K562 (cell line): ENCODE results near the gene FHIT. TPM values are rescaled to one million over a fixed set of nuclear protein-coding genes. Genes with fewer than 3 reads are reported as not detected.

ENCODE experiments used
- ATAC-seq: fragments of 200-7000 bp; cut with Tn5 transposase; 3 replicates; pipeline ENCODE4 v1.9.1; 2020; ENCODE audit warnings: moderate library complexity
- BruUV-seq: library from RNA; stranded (reverse); fragments of 400-500 nt; replicated peaks from 2 replicates; lab custom pipeline; 2021; lab: Mats Ljungman, UMichigan
- CTCF ChIA-PET: fragments of 300-600 bp; formaldehyde crosslinking; extraction: SDS; loops from one replicate; lab custom pipeline; 2021; ENCODE audit warnings: low intra/inter-chr PET ratio; lab: Yijun Ruan, JAX
- POLR2A ChIA-PET: fragments of 300-600, 350-650 bp; sonication (Branson Sonifier 250); formaldehyde crosslinking; extraction: SDS; loops from one replicate; lab custom pipeline; 2021; ENCODE audit warnings: antibody characterized with exemption, inconsistent platforms; lab: Yijun Ruan, JAX
- DNase-seq, 4 experiments: peaks; one replicate each; pipeline versions ENCODE4 v3.0.0 to v3.0.0-alpha.2; 2011 to 2018; ENCODE audit warnings: low spot score in 3 of 4, mixed read lengths in 3 of 4; ENCODE audit errors: extremely low read depth in 1 of 4
- FAIRE-seq: peaks from 2 replicates; lab custom pipeline; 2011; peaks lifted over from hg19 to GRCh38; lab: Jason Lieb, UNC
- H2AFZ ChIP-seq: 2 replicates; pipeline ENCODE4 v1.6.0; 2011; ENCODE audit warnings: low read depth, low read length, control low read depth, inconsistent platforms
- H3K27ac ChIP-seq: fragments of 200-600 bp; 3 replicates; pipeline ENCODE4 v1.8.0; 2011; ENCODE audit warnings: low read depth, mild to moderate bottlenecking, control low read depth, inconsistent platforms, low read length, moderate library complexity, mixed read lengths; ENCODE audit errors: extremely low read depth
- H3K27me3 ChIP-seq, 2 experiments: fragments of 300-600 bp in 1 of 2; 2 replicates in 1 of 2; 3 replicates in 1 of 2; pipeline versions ENCODE4 v1.6.0 to v1.8.0; 2011; ENCODE audit warnings: inconsistent platforms in 2 of 2, low read length in 2 of 2, mild to moderate bottlenecking in 1 of 2, mixed read lengths in 1 of 2, moderate library complexity in 1 of 2; ENCODE audit not compliant: control insufficient read depth in 2 of 2, insufficient read depth in 2 of 2
- H3K36me3 ChIP-seq: fragments of 300-600 bp; 3 replicates; pipeline ENCODE4 v1.8.0; 2011; ENCODE audit warnings: mild to moderate bottlenecking, low read length, inconsistent platforms; ENCODE audit not compliant: control insufficient read depth, insufficient read depth
- H3K4me1 ChIP-seq, 2 experiments: fragments of 200-600 bp in 1 of 2; replicated peaks in 1 of 2; 2 replicates in 1 of 2; 3 replicates in 1 of 2; pipeline versions ENCODE4 v1.5.1 to v1.8.0; 2011; ENCODE audit warnings: inconsistent platforms in 2 of 2, low read length in 2 of 2, mild to moderate bottlenecking in 1 of 2, mixed read lengths in 1 of 2, moderate library complexity in 1 of 2; ENCODE audit not compliant: control insufficient read depth in 2 of 2, insufficient read depth in 2 of 2
- H3K4me2 ChIP-seq: 2 replicates; pipeline ENCODE4 v1.6.1; 2011; ENCODE audit warnings: low read length, control low read depth, inconsistent platforms, mixed read lengths; ENCODE audit not compliant: insufficient read depth
- H3K4me3 ChIP-seq: fragments of 200-600 bp; sonication (generic), shearing (Covaris generic); 2 replicates; pipeline ENCODE4 v1.5.1; 2016; ENCODE audit warnings: control low read depth, inconsistent platforms
- H3K79me2 ChIP-seq: fragments of 200-600 bp; 3 replicates; pipeline ENCODE4 v1.8.0; 2011; ENCODE audit warnings: low read length, inconsistent platforms; ENCODE audit not compliant: control insufficient read depth, insufficient read depth
- H3K9ac ChIP-seq, 2 experiments: 2 replicates each; pipeline versions ENCODE4 v1.6.0 to v1.6.1; 2011; ENCODE audit warnings: low read depth in 2 of 2, low read length in 2 of 2, control low read depth in 1 of 2, inconsistent platforms in 1 of 2, mild to moderate bottlenecking in 1 of 2, mixed read lengths in 1 of 2; ENCODE audit not compliant: insufficient read depth in 1 of 2
- H3K9me1 ChIP-seq: one replicate; pipeline ENCODE4 v1.6.0; 2011; ENCODE audit warnings: inconsistent platforms, mild to moderate bottlenecking, low read length, moderate library complexity; ENCODE audit not compliant: control insufficient read depth, insufficient read depth
- H3K9me3 ChIP-seq: replicated peaks from 2 replicates; pipeline ENCODE4 v1.5.1; 2011; ENCODE audit warnings: low read depth, low read length, inconsistent platforms; ENCODE audit not compliant: control insufficient read depth, insufficient read depth
- H4K20me1 ChIP-seq: replicated peaks from 2 replicates; pipeline ENCODE4 v1.6.1; 2011; ENCODE audit warnings: low read length, inconsistent platforms, mixed read lengths; ENCODE audit not compliant: control insufficient read depth, insufficient read depth
- ATF1 ChIP-seq, 2 experiments: fragments of 450-650 bp in 1 of 2; IDR thresholded peaks; 2 replicates each; pipeline ENCODE4 v1.6.1; 2016; ENCODE audit warnings: missing compliant biosample characterization in 1 of 2, missing genetic modification characterization in 1 of 2
- DACH1 ChIP-seq: fragments of 450-650 bp; IDR thresholded peaks from 2 replicates; pipeline ENCODE4 v1.6.1; 2018; ENCODE audit not compliant: partially characterized antibody
- GABPA ChIP-seq: fragments of 200-800 bp; sonication (Bioruptor generic); conservative IDR thresholded peaks from 2 replicates; pipeline ENCODE4 v1.6.1; 2016; ENCODE audit warnings: low read depth, missing genetic modification characterization, missing compliant biosample characterization
- RBM15 ChIP-seq: fragments of 200-400 bp; formaldehyde crosslinking; IDR thresholded peaks from 2 replicates; pipeline ENCODE4 v1.6.1; 2018; ENCODE audit warnings: mild to moderate bottlenecking, low read length, moderate library complexity; ENCODE audit not compliant: insufficient read depth
- SIX5 ChIP-seq, 2 experiments: IDR thresholded peaks; 2 replicates each; pipeline ENCODE4 v1.6.1; 2011; ENCODE audit warnings: low read length in 2 of 2, borderline replicate concordance in 1 of 2, low read depth in 1 of 2, mild to moderate bottlenecking in 1 of 2, moderate library complexity in 1 of 2; ENCODE audit not compliant: insufficient read depth in 1 of 2
- WGBS: fragments of 100-300 bp; shearing (Covaris generic); methylation state at CpG from one replicate; pipeline ENCODE4 v1.1.6; 2016; ENCODE audit warnings: low coverage, mixed read lengths; ENCODE audit not compliant: insufficient coverage; ENCODE audit errors: missing lambda C conversion rate; 5-methylcytosine and 5-hydroxymethylcytosine counted together
- in situ Hi-C: fragments of 300-500 bp; cut with MboI; formaldehyde crosslinking; loops from 4 replicates; pipeline ENCODE4 v1.15.0; 2018; ENCODE audit warnings: inconsistent platforms, mixed read lengths
- intact Hi-C: fragments of 100-400 bp; cut with micrococcal nuclease; formaldehyde crosslinking; loops from 2 replicates; pipeline ENCODE4 v1.14.2; 2022
- polyA plus RNA-seq, 8 experiments: library from polyadenylated mRNA; depleted of rRNA in 4 of 8; stranded (reverse) in 5 of 8; unstranded in 3 of 8; fragments of >200 nt; fragmentation: Nextera tagmentation in 2 of 8; fragmentation: Illumina TruSeq in 1 of 8; extraction: Ambion mirVana in 2 of 8; extraction: Trizol in 1 of 8; gene quantifications; 2 replicates each; pipeline versions ENCODE4 v1.2.1 to v1.2.3, GENCODE V29; 2011 to 2014; ENCODE audit warnings: inconsistent platforms in 1 of 8, missing spikeins in 1 of 8
- total RNA-seq, 7 experiments: library from RNA; depleted of rRNA in 6 of 7; stranded (reverse); fragments of >200 nt in 6 of 7; fragmentation: Illumina TruSeq in 2 of 7; extraction: Trizol in 2 of 7; gene quantifications; 2 replicates each; pipeline versions ENCODE4 v1.2.1 to v1.2.3, GENCODE V29; 2011 to 2021; ENCODE audit warnings: low replicate concordance in 1 of 7

The FHIT gene
- total and polyA plus RNA-seq, 9 of the 15 experiments (the other 6 are each of a cell fraction or from before 2014, with no cell fraction given): 1.7 to 9.1 (median 4.3) TPM

GRCh38 chr3:59857589-59858346 lies 1393.5 kb downstream of the FHIT start (continued):
- TF ChIP-seq SIX5 (IDR thresholded peaks at IDR 0.05; ENCODE audit: borderline replicate concordance in 1 of 2, insufficient read depth in 1 of 2, low read depth in 1 of 2, low read length in 2 of 2): no peak
- no peak for TF ChIP-seq ATF1 (CRISPR knock-in tag; IDR thresholded peaks at IDR 0.05)
- TF ChIP-seq ATF1 (tag; IDR thresholded peaks at IDR 0.05): peak; percentile 53

- no peaks in the 10 kb centered on the region for H3K9me3 ChIP-seq
- no peak overlapping the region for H3K9ac ChIP-seq
- H3K9me1 ChIP-seq: no peaks in the 10 kb centered on the region
- H2AFZ ChIP-seq: no peak overlapping the region
- no peaks in the 10 kb centered on the region for H3K36me3 ChIP-seq
- no peak overlapping the region for H3K4me3 ChIP-seq
- H3K4me2 ChIP-seq: no peak overlapping the region
- no peak for TF ChIP-seq GABPA (tag)
- TF ChIP-seq RBM15: no peak
- no peak for TF ChIP-seq DACH1
- no TSS peak for BruUV-seq
- no peak overlapping the region for H3K27ac ChIP-seq
- ChIA-PET POLR2A (no interaction called here), CTCF (no interaction called here)
- ATAC-seq: no peak
- WGBS: 15% methylated on average over 4 of the region's 7 CpGs
- in situ Hi-C loops: loop anchor here (25.0 kb wide), 1 partner anchor 270 kb away; no protein-coding TSS in a partner anchor
- no peak for DNase-seq
- H3K4me1 ChIP-seq: no peaks in the 10 kb centered on the region
- H4K20me1 ChIP-seq: no peaks in the 10 kb centered on the region
- H3K27me3 ChIP-seq: no peaks in the 10 kb centered on the region
- FAIRE-seq: no peak
- H3K79me2 ChIP-seq: no peaks in the 10 kb centered on the region
- intact Hi-C loops: no loop called here
Measured at GRCh38 chr3:59856934-59857460, 1394.3 kb downstream of the FHIT start.
